CD14-positive monocyte (primary cell): ENCODE measurements around the gene MLEC. TPM values are rescaled to one million over a fixed set of nuclear protein-coding genes. Genes with fewer than 3 reads are reported as not detected.
A peak's percentile ranks its signal among the peaks of the same experiment; 100 is the strongest.

ENCODE experiments used
- DNase-seq, 3 donors: peaks; one replicate each; pipeline ENCODE4 v3.0.0-alpha.2; 2011 to 2022
- H2AFZ ChIP-seq: 2 replicates; pipeline ENCODE4 v1.6.0; 2012; ENCODE audit warnings: mild to moderate bottlenecking, low read depth, low read length, inconsistent platforms; ENCODE audit not compliant: insufficient read depth, poor library complexity, severe bottlenecking
- H3K27ac ChIP-seq, 2 donors: 1 replicate in 1 of 2; 2 replicates in 1 of 2; pipeline ENCODE4 v1.5.1; 2012 to 2013; ENCODE audit warnings: low read length in 2 of 2, control low read depth in 1 of 2, inconsistent platforms in 1 of 2, low read depth in 1 of 2, mild to moderate bottlenecking in 1 of 2
- H3K27me3 ChIP-seq, 2 donors: one replicate each; pipeline versions ENCODE4 v1.6.0 to v1.6.1; 2011 to 2013; ENCODE audit warnings: low read length in 2 of 2; ENCODE audit not compliant: control insufficient read depth in 2 of 2, insufficient read depth in 2 of 2
- H3K36me3 ChIP-seq, 2 donors: replicated peaks in 1 of 2; 1 replicate in 1 of 2; 2 replicates in 1 of 2; pipeline versions ENCODE4 v1.5.1 to v1.6.1; 2012 to 2013; ENCODE audit warnings: low read length in 2 of 2, control low read depth in 1 of 2, inconsistent platforms in 1 of 2, mild to moderate bottlenecking in 1 of 2; ENCODE audit not compliant: insufficient read depth in 2 of 2, control insufficient read depth in 1 of 2
- H3K4me1 ChIP-seq, 2 donors: 1 replicate in 1 of 2; 2 replicates in 1 of 2; pipeline versions ENCODE4 v1.5.1 to v1.6.1; 2012 to 2013; ENCODE audit warnings: low read length in 2 of 2, control low read depth in 1 of 2, inconsistent platforms in 1 of 2, mild to moderate bottlenecking in 1 of 2, moderate library complexity in 1 of 2; ENCODE audit not compliant: insufficient read depth in 2 of 2, control insufficient read depth in 1 of 2
- H3K4me2 ChIP-seq: replicated peaks from 2 replicates; pipeline ENCODE3; 2012; ENCODE audit warnings: low read length, moderate library complexity, mild to moderate bottlenecking; ENCODE audit not compliant: poor library complexity, severe bottlenecking; ENCODE audit errors: extremely low read depth
- H3K4me3 ChIP-seq, 3 experiments: fragments of 200-600 bp in 1 of 3; sonication (generic) in 1 of 3; replicated peaks in 1 of 3; 1 replicate in 2 of 3; 2 replicates in 1 of 3; pipeline ENCODE4 v1.5.1; 2011 to 2013; ENCODE audit warnings: low read length in 3 of 3, mild to moderate bottlenecking in 3 of 3, control low read depth in 2 of 3, low read depth in 2 of 3, inconsistent platforms in 1 of 3, moderate library complexity in 1 of 3
- H3K79me2 ChIP-seq: 2 replicates; pipeline ENCODE4 v1.6.0; 2012; ENCODE audit warnings: mild to moderate bottlenecking, control low read depth, inconsistent platforms, low read length, moderate library complexity; ENCODE audit not compliant: insufficient read depth
- H3K9ac ChIP-seq: 2 replicates; pipeline ENCODE4 v1.6.0; 2017; ENCODE audit warnings: low read length, mild to moderate bottlenecking; ENCODE audit not compliant: insufficient read depth, poor library complexity, severe bottlenecking
- H3K9me3 ChIP-seq, 2 donors: replicated peaks in 1 of 2; 1 replicate in 1 of 2; 2 replicates in 1 of 2; pipeline versions ENCODE4 v1.5.1 to v1.6.1; 2012 to 2013; ENCODE audit warnings: low read length in 2 of 2, control low read depth in 1 of 2; ENCODE audit not compliant: control insufficient read depth in 1 of 2, insufficient read depth in 1 of 2
- H4K20me1 ChIP-seq: 2 replicates; pipeline ENCODE4 v1.6.0; 2012; ENCODE audit warnings: mild to moderate bottlenecking, low read length, control low read depth, moderate library complexity; ENCODE audit not compliant: insufficient read depth
- H3K27ac Mint-ChIP-seq, 7 donors: one replicate each; pipeline ENCODE4 v1.8.0; 2020; ENCODE audit warnings: mild to moderate bottlenecking in 7 of 7, mixed read lengths in 7 of 7, moderate library complexity in 6 of 7, inconsistent platforms in 2 of 7
- H3K27me3 Mint-ChIP-seq, 3 donors: one replicate each; pipeline ENCODE4 v1.8.0; 2021 to 2022; ENCODE audit warnings: low read depth in 3 of 3, mild to moderate bottlenecking in 3 of 3, mixed read lengths in 3 of 3, moderate library complexity in 3 of 3, inconsistent platforms in 1 of 3
- H3K36me3 Mint-ChIP-seq, 2 donors: one replicate each; pipeline ENCODE4 v1.8.0; 2020; ENCODE audit warnings: mixed read lengths in 2 of 2, inconsistent platforms in 1 of 2, mild to moderate bottlenecking in 1 of 2
- H3K4me1 Mint-ChIP-seq: one replicate; pipeline ENCODE4 v1.8.0; 2020; ENCODE audit warnings: mild to moderate bottlenecking, mixed read lengths
- H3K4me3 Mint-ChIP-seq, 2 donors: one replicate each; pipeline ENCODE4 v1.8.0; 2020; ENCODE audit warnings: mild to moderate bottlenecking in 2 of 2, mixed read lengths in 2 of 2, moderate library complexity in 1 of 2
- H3K9me3 Mint-ChIP-seq, 7 donors: one replicate each; pipeline ENCODE4 v1.8.0; 2020 to 2022; ENCODE audit warnings: mixed read lengths in 7 of 7, mild to moderate bottlenecking in 6 of 7, moderate library complexity in 6 of 7, inconsistent platforms in 2 of 7
- WGBS: methylation state at CpG from one replicate; pipeline ENCODE4 v1.1.5; 2013; ENCODE audit warnings: missing lambda C conversion rate; ENCODE audit not compliant: insufficient coverage; 5-methylcytosine and 5-hydroxymethylcytosine counted together
- intact Hi-C, 2 donors: fragments of 100-400 bp; cut with micrococcal nuclease; formaldehyde crosslinking; loops; one replicate each; pipeline versions ENCODE4 v1.15.0 to v1.15.1; 2023
- polyA plus RNA-seq, 3 donors: library from polyadenylated mRNA; depleted of rRNA in 1 of 3; unstranded in 2 of 3; stranded (reverse) in 1 of 3; fragments of 300-500 nt in 2 of 3; fragments of >200 nt in 1 of 3; fragmentation: Illumina TruSeq in 2 of 3; gene quantifications; 1 replicate in 2 of 3; 2 replicates in 1 of 3; pipeline ENCODE4 v1.2.3, GENCODE V29; 2012 to 2021
- TF ChIP-seq, protein P1 (sequence below): fragments of 200-600 bp; IDR thresholded peaks from one replicate; pipeline ENCODE4 v1.8.0; 2022; ENCODE audit warnings: antibody characterized with exemption, mild to moderate bottlenecking

Gene MLEC
- polyA plus RNA-seq, 3 donors: 10.9 to 79.5 (median 65.3) TPM

GRCh38 chr12:120708651-120709050 is 21.7 kb downstream of the MLEC start:
- intact Hi-C loops: no loop called here
- Histone ChIP-seq H4K20me1 (peaks cover 4% of the 10 kb centered on the region), H3K36me3 (peaks cover 2 to 20% of the 10 kb centered on the region in 2 donors), H3K79me2 (peaks cover 31% of the 10 kb centered on the region), H3K9ac (no peak overlapping the region), H3K4me3 (no peak overlapping the region), H3K9me3 (no peaks in the 10 kb centered on the region), H3K4me2 (no peak overlapping the region), H3K27me3 (no peaks in the 10 kb centered on the region), H2AFZ (no peak overlapping the region), H3K27ac (no peak overlapping the region), H3K4me1 (peaks cover 19 to 22% of the 10 kb centered on the region in 2 donors)
- Mint-ChIP-seq H3K27me3 (peaks cover 0 to 1% (median 0%) of the 10 kb centered on the region in 3 donors), H3K4me1 (peaks cover 18% of the 10 kb centered on the region), H3K4me3 (no peak overlapping the region), H3K36me3 (peaks cover 19 to 20% of the 10 kb centered on the region in 2 donors), H3K27ac (peak overlapping the region in 2 of 7 donors; percentile 52 to 62), H3K9me3 (no peaks in the 10 kb centered on the region)
- DNase-seq: no peak
- TF ChIP-seq, protein P1, sequence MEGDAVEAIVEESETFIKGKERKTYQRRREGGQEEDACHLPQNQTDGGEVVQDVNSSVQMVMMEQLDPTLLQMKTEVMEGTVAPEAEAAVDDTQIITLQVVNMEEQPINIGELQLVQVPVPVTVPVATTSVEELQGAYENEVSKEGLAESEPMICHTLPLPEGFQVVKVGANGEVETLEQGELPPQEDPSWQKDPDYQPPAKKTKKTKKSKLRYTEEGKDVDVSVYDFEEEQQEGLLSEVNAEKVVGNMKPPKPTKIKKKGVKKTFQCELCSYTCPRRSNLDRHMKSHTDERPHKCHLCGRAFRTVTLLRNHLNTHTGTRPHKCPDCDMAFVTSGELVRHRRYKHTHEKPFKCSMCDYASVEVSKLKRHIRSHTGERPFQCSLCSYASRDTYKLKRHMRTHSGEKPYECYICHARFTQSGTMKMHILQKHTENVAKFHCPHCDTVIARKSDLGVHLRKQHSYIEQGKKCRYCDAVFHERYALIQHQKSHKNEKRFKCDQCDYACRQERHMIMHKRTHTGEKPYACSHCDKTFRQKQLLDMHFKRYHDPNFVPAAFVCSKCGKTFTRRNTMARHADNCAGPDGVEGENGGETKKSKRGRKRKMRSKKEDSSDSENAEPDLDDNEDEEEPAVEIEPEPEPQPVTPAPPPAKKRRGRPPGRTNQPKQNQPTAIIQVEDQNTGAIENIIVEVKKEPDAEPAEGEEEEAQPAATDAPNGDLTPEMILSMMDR: no peak
- WGBS: 83% methylated on average over 1 of the region's 4 CpGs

DNA sequence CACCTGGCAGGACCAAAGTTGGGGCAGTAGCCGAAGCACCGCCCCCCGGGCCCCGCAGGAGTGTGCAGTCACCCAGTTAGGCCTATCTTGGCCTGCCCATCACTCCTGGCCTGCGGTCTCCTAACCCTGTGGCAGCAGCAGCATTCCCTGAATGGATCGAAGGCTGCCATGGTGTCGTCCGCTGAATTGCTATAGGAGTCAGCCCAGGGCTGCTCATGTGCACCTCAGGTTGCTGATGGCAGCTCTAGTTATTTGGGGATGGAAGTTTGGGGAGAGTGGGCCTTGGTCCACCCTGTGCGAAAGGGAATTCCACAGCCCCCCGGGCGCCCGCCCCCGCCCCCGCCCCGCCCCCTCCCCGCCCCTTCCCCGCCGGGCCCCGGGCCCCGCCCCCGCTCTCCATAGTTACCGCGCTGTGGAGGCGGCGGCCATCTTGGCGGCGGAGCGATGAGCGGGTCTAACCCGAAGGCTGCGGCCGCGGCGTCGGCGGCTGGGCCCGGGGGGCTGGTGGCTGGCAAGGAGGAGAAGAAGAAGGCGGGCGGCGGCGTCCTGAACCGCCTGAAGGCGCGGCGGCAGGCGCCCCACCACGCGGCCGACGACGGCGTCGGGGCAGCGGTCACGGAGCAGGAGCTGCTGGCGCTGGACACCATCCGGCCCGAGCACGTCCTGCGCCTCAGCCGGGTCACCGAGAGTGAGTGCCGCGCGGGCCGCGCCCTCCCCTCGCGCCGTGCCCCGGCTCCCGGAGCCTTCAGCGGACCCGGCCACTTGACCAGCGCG is 23.3 kb downstream of the MLEC start, which contains the start of gene UNC119B:
UNC119B (plus strand) TSS at position 428 of the 774 bp plus-strand sequence; CDS start at position 445, 17 bp downstream.
- H3K4me1 ChIP-seq: peaks cover 21 to 22% of the 10 kb centered on the region in 2 donors

More for the DNA sequence above, 23.3 kb downstream of the MLEC start, which contains the start of gene UNC119B:
- H3K9ac ChIP-seq: peak within 1 kb of the TSS; percentile 74
- Mint-ChIP-seq H3K27ac (peak within 1 kb of the TSS in 6 of 7 donors; percentile 31 to 87 (median 72)), H3K27me3 (peaks cover 0 to 1% (median 0%) of the 10 kb centered on the region in 3 donors), H3K36me3 (peaks cover 26 to 27% of the 10 kb centered on the region in 2 donors), H3K4me3 (peak within 1 kb of the TSS; percentile 87 to 90), H3K4me1 (peaks cover 22% of the 10 kb centered on the region), H3K9me3 (no peaks in the 10 kb centered on the region)
- peaks cover 7 to 21% of the 10 kb centered on the region in 2 donors for H3K36me3 ChIP-seq
- H3K79me2 ChIP-seq: peaks cover 37% of the 10 kb centered on the region
- H3K4me2 ChIP-seq: peak within 1 kb of the TSS; percentile 98
- no peaks in the 10 kb centered on the region for H3K27me3 ChIP-seq
- peaks cover 10% of the 10 kb centered on the region for H4K20me1 ChIP-seq
- DNase-seq: peak; percentile 20 to 35 (median 34)
- TF ChIP-seq, protein P1: no peak
- under 1% methylated on average over 57 of the region's 76 CpGs for WGBS
- peak within 1 kb of the TSS; percentile 66 to 84 (median 69) for H3K4me3 ChIP-seq
- intact Hi-C loops: loop anchor here (5.0 kb wide), 2 partner anchors 33 to 63 kb away; no protein-coding TSS in a partner anchor
- H2AFZ ChIP-seq: peak within 1 kb of the TSS; percentile 95
- no peaks in the 10 kb centered on the region for H3K9me3 ChIP-seq
- peak within 1 kb of the TSS in 1 of 2 donors; percentile 54 for H3K27ac ChIP-seq
